Breast epithelium (tissue), 3 donors: ENCODE data around the gene CWC27.

Experiments used
- CTCF ChIP-seq, 3 donors: fragments of 450-650 bp; IDR thresholded peaks; one replicate each; pipeline ENCODE4 v1.5.1; 2016 to 2017; ENCODE audit warnings: antibody characterized with exemption in 3 of 3, mild to moderate bottlenecking in 3 of 3, moderate library complexity in 3 of 3
- POLR2AphosphoS5 ChIP-seq, 3 donors: sonication (generic); formaldehyde crosslinking; IDR thresholded peaks; one replicate each; pipeline ENCODE4 v1.6.1; 2017; ENCODE audit warnings: antibody characterized with exemption in 3 of 3

DNA sequence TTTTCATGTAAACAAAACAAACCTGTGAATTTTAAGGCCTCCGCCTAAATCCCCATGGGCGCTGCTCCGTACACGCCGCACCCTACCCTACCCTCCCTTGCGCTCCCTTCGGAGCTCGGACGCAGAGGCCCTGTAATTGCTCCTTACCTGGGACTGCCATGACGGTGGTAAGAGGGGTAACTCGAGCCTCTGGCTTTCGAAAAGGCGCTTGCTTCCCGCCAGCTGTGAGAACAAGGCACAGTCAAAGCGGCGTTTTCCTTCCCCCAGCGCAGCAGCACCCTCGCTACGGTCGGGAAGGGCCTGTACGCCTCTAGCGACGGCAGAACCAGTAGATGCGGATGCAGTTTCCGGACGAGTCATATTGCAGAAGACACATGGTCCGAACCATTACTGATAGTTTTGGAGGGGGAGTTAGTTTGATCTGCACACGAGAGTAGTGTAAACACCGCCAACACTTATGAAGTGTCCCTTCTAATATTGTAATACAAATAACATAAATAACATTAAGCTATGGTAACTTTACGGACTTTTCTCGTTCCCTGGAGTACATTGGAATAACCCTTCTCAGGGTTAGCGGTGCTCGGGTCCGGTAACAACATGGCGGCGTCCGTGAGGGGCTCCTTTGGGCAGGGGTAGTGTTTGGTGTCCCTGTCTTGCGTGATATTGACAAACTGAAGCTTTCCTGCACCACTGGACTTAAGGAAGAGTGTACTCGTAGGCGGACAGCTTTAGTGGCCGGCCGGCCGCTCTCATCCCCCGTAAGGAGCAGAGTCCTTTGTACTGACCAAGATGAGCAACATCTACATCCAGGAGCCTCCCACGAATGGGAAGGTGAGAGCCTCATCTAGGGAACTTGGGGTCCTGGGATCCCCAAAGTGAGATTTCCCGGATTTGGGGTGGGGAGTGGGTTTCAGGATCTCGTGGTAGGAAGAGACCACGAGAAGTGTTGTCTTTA lies at the start of gene CWC27, which contains the start of gene SREK1IP1:
- TF ChIP-seq CTCF (IDR thresholded peaks at IDR 0.05) = peak in 1 of 3 donors; percentile 11
- TF ChIP-seq POLR2AphosphoS5 (IDR thresholded peaks at IDR 0.05) = peak; percentile 83 to 92 (median 90)
